PC-9 (cell line): ENCODE data around the gene IKBIP. TPM values are rescaled to one million over a fixed set of nuclear protein-coding genes. Genes with fewer than 3 reads are reported as not detected.
"Not testable (repeated sequence)": the region's sequence is repeated elsewhere in the genome, so short reads cannot be mapped to it uniquely, and the experiment has no call there.

ENCODE experiments used
- BruUV-seq: library from RNA; stranded (reverse); fragments of 400-500 nt; replicated peaks from 2 replicates; lab custom pipeline; 2021; lab: Mats Ljungman, UMichigan
- CTCF ChIA-PET: fragments of 300-600 bp; sonication (Branson Sonifier 250); formaldehyde crosslinking; loops from one replicate; lab custom pipeline; 2022; ENCODE audit warnings: antibody characterized with exemption; lab: Charles Lee
- POLR2A ChIA-PET: fragments of 300-600 bp; sonication (Branson Sonifier 250); formaldehyde crosslinking; loops from one replicate; lab custom pipeline; 2022; ENCODE audit warnings: antibody characterized with exemption; ENCODE audit not compliant: unreplicated experiment; lab: Charles Lee
- DNase-seq, 2 experiments: peaks; one replicate each; pipeline versions ENCODE4 v3.0.0 to v3.0.0-alpha.2; 2015 to 2022; ENCODE audit warnings: mixed read lengths in 1 of 2
- H2AFZ ChIP-seq: fragments of 200-600 bp; sonication (generic); 2 replicates; pipeline ENCODE4 v1.8.1; 2017; ENCODE audit warnings: antibody characterized with exemption
- H3F3A ChIP-seq: fragments of 200-600 bp; sonication (generic); 2 replicates; pipeline ENCODE4 v1.8.1; 2017; ENCODE audit warnings: antibody characterized with exemption, mild to moderate bottlenecking, low read depth; ENCODE audit not compliant: insufficient read depth
- H3K27ac ChIP-seq: fragments of 200-600 bp; sonication (generic); 2 replicates; pipeline ENCODE4 v1.6.1; 2016; ENCODE audit warnings: mixed run types
- H3K27me3 ChIP-seq: fragments of 200-600 bp; sonication (generic); 2 replicates; pipeline ENCODE4 v1.6.1; 2016; ENCODE audit warnings: low read depth, mixed run types; ENCODE audit not compliant: insufficient read depth
- H3K36me3 ChIP-seq: fragments of 200-600 bp; sonication (generic); 2 replicates; pipeline ENCODE4 v1.6.1; 2016; ENCODE audit warnings: low read depth, mixed run types
- H3K4me1 ChIP-seq: fragments of 200-600 bp; sonication (generic); replicated peaks from 2 replicates; pipeline ENCODE4 v1.6.1; 2016; ENCODE audit warnings: mixed run types; ENCODE audit not compliant: insufficient read depth
- H3K4me2 ChIP-seq: fragments of 200-600 bp; sonication (generic); 2 replicates; pipeline ENCODE4 v1.6.1; 2017; ENCODE audit warnings: mixed run types
- H3K4me3 ChIP-seq: fragments of 200-600 bp; sonication (generic); 2 replicates; pipeline ENCODE4 v1.6.1; 2016; ENCODE audit warnings: mixed run types
- H3K79me2 ChIP-seq: fragments of 200-600 bp; sonication (generic); 2 replicates; pipeline ENCODE4 v1.6.1; 2017; ENCODE audit warnings: low read depth, mixed run types
- H3K9me2 ChIP-seq: fragments of 200-600 bp; sonication (generic); 2 replicates; pipeline ENCODE4 v1.8.1; 2017; ENCODE audit warnings: mild to moderate bottlenecking; ENCODE audit not compliant: insufficient read depth
- H3K9me3 ChIP-seq: fragments of 200-600 bp; sonication (generic); 2 replicates; pipeline ENCODE4 v1.8.1; 2016; ENCODE audit warnings: low read depth; ENCODE audit not compliant: insufficient read depth
- H4K20me1 ChIP-seq: fragments of 200-600 bp; sonication (generic); 2 replicates; pipeline ENCODE4 v1.8.1; 2017; ENCODE audit not compliant: insufficient read depth
- EZH2 ChIP-seq: fragments of 200-600 bp; sonication (generic); IDR thresholded peaks from 2 replicates; pipeline ENCODE4 v1.8.0; 2017; ENCODE audit warnings: antibody characterized with exemption, low read depth
- intact Hi-C: fragments of 100-400 bp; cut with micrococcal nuclease; formaldehyde crosslinking; loops from one replicate; pipeline ENCODE4 v1.10.0; 2022; ENCODE audit not compliant: unreplicated experiment
- total RNA-seq: library from RNA; stranded (reverse); gene quantifications from 2 replicates; pipeline ENCODE4 v1.2.3, GENCODE V29; 2021
- TF ChIP-seq, protein P1 (sequence below): fragments of 200-600 bp; sonication (generic); conservative IDR thresholded peaks from 2 replicates; pipeline ENCODE4 v1.6.1; 2017; ENCODE audit warnings: mixed run types, antibody characterized with exemption, mild to moderate bottlenecking, moderate library complexity

Gene IKBIP
- total RNA-seq, 1 experiment from 2014 or later: 7.2 TPM

DNA sequence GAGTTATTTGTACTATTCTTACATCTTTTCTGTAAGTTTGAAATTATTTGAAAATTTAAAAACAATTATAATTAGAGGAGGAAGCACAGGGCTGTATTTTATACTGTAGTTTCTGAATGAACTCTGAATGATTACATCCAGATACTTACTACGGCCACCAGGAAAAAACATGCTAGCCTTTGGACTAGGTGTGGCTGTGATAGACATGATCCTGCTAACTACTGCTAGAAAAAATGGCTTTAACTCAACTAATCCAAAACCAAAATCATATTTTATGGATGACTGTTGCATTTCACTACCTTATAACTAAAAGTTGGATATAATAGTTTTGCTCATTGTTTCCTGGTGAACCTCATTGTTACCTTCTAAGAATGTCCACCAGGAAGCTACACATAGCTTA is 66.2 kb downstream of the IKBIP start:
- CTCF ChIA-PET: interaction anchor here (1.2 kb wide), 1 partner anchor 11 kb away, joined by 4 read pairs; no protein-coding TSS in a partner anchor
- H3K27ac ChIP-seq: no peak overlapping the region

DNA sequence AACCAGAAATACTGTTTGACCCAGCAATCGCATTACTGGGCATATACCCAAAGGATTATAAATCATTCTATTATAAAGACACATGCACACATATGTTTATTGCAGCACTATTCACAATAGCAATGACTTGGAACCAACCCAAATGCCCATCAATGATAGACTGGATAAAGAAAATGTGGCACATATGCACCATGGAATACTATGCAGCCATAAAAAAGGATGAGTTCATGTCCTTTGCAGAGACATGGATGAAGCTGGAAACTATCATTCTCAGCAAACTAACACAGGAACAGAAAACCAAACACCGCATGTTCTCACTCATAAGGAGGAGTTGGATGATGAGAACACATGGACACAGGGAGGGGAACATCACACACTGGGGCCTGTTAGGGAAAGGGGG is 67.8 kb downstream of the IKBIP start:
- intact Hi-C loops, H3K36me3 ChIP-seq, H3K27ac ChIP-seq, BruUV-seq, H3K9me3 ChIP-seq, H3K4me1 ChIP-seq, H3K79me2 ChIP-seq, H3K4me3 ChIP-seq, H2AFZ ChIP-seq, H3K27me3 ChIP-seq, H3K9me2 ChIP-seq, H3K4me2 ChIP-seq, DNase-seq, POLR2A ChIA-PET, H4K20me1 ChIP-seq, H3F3A ChIP-seq: not testable (repeated sequence)
- CTCF ChIA-PET: interaction anchor here (0.5 kb wide), 1 partner anchor 10 kb away, joined by 9 read pairs; no protein-coding TSS in a partner anchor

More for the DNA sequence above, 66.2 kb downstream of the IKBIP start:
- Histone ChIP-seq H3K4me1 (peaks cover 6% of the 10 kb centered on the region; the same call in 1 of the 2 replicates), H3K9me3 (no peaks in the 10 kb centered on the region), H3K27me3 (no peaks in the 10 kb centered on the region), H3K36me3 (no peaks in the 10 kb centered on the region), H4K20me1 (no peaks in the 10 kb centered on the region), H2AFZ (no peak overlapping the region), H3K9me2 (no peaks in the 10 kb centered on the region), H3K4me2 (no peak overlapping the region), H3K79me2 (no peaks in the 10 kb centered on the region), H3K4me3 (no peak overlapping the region), H3F3A (no peaks in the 10 kb centered on the region)
- POLR2A ChIA-PET: interaction anchor here (0.7 kb wide), 1 partner anchor 15 kb away, joined by 8 read pairs; the partner anchor contains the start of gene SLC25A3
- intact Hi-C loops: no loop called here
- TF ChIP-seq, protein P1, sequence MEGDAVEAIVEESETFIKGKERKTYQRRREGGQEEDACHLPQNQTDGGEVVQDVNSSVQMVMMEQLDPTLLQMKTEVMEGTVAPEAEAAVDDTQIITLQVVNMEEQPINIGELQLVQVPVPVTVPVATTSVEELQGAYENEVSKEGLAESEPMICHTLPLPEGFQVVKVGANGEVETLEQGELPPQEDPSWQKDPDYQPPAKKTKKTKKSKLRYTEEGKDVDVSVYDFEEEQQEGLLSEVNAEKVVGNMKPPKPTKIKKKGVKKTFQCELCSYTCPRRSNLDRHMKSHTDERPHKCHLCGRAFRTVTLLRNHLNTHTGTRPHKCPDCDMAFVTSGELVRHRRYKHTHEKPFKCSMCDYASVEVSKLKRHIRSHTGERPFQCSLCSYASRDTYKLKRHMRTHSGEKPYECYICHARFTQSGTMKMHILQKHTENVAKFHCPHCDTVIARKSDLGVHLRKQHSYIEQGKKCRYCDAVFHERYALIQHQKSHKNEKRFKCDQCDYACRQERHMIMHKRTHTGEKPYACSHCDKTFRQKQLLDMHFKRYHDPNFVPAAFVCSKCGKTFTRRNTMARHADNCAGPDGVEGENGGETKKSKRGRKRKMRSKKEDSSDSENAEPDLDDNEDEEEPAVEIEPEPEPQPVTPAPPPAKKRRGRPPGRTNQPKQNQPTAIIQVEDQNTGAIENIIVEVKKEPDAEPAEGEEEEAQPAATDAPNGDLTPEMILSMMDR: no peak
- no peak for TF ChIP-seq EZH2
- DNase-seq: no peak
- BruUV-seq: no TSS peak

- H3K9me3 ChIP-seq: no peaks in the 10 kb centered on the region
- H3F3A ChIP-seq: 0 out of 2 replicates have a peak, but pooled peaks cover 4% of the 10 kb centered on the region
- H4K20me1 ChIP-seq: no peaks in the 10 kb centered on the region
- no peaks in the 10 kb centered on the region for H3K27me3 ChIP-seq
- H3K27ac ChIP-seq: no peak overlapping the region
- no peak overlapping the region for H3K4me2 ChIP-seq
- ChIA-PET CTCF (interaction anchor here (1.5 kb wide), 1 partner anchor 8 kb away, joined by 4 read pairs; no protein-coding TSS in a partner anchor), POLR2A (no interaction called here)
- no peaks in the 10 kb centered on the region for H3K79me2 ChIP-seq
- H3K9me2 ChIP-seq: no peaks in the 10 kb centered on the region
- peaks cover 6% of the 10 kb centered on the region; the same call in 1 of the 2 replicates for H3K4me1 ChIP-seq
- no peak for DNase-seq
- intact Hi-C loops: no loop called here
- no peak overlapping the region for H2AFZ ChIP-seq
- BruUV-seq: no TSS peak
- no peaks in the 10 kb centered on the region for H3K36me3 ChIP-seq
- TF ChIP-seq, protein P1: no peak
- no peak for TF ChIP-seq EZH2
- H3K4me3 ChIP-seq: no peak overlapping the region
Measured at GRCh38 chr12:98575013-98575412, 69.6 kb downstream of the IKBIP start.

Other genes starting within 250 kb of the IKBIP start
- 143 and 171 TPM in 2 replicates for gene TMPO, start 129.2 kb downstream of the IKBIP start, total RNA-seq
- gene SLC25A3, start 51.1 kb downstream of the IKBIP start, total RNA-seq: 572 and 697 TPM in 2 replicates
- gene APAF1, start 502 bp upstream of the IKBIP start, total RNA-seq: 12.8 and 19.1 TPM in 2 replicates